Psoas muscle (tissue), 8 donors: ENCODE results near the gene ERBB3. TPM values are rescaled to one million over a fixed set of nuclear protein-coding genes. Genes with fewer than 3 reads are reported as not detected.
A peak's percentile ranks its signal among the peaks of the same experiment; 100 is the strongest.
"Not testable (repeated sequence)": the region's sequence is repeated elsewhere in the genome, so short reads cannot be mapped to it uniquely, and the experiment has no call there.

Experiments
- ATAC-seq, 4 donors: fragments of 200-7000 bp; cut with Tn5 transposase; one replicate each; pipeline ENCODE4 v1.9.1; 2020; ENCODE audit warnings: moderate library complexity in 3 of 4, mild to moderate bottlenecking in 2 of 4
- DNase-seq, 2 donors: peaks; one replicate each; pipeline ENCODE4 v3.0.0-alpha.2; 2020
- H3K27ac ChIP-seq: fragments of 200-600 bp; one replicate; pipeline ENCODE4 v1.8.0; 2022
- H3K27me3 ChIP-seq, 3 donors: fragments of 200-600 bp in 1 of 3; one replicate each; pipeline versions ENCODE4 v1.6.1 to v1.8.0; 2013 to 2022; ENCODE audit warnings: low read length in 2 of 3, mild to moderate bottlenecking in 2 of 3, moderate library complexity in 1 of 3; ENCODE audit not compliant: insufficient read depth in 3 of 3
- H3K36me3 ChIP-seq, 2 donors: fragments of 200-600 bp in 1 of 2; one replicate each; pipeline versions ENCODE4 v1.6.1 to v1.8.0; 2013 to 2022; ENCODE audit warnings: low read depth in 1 of 2, mild to moderate bottlenecking in 1 of 2, moderate library complexity in 1 of 2; ENCODE audit not compliant: insufficient read depth in 1 of 2
- H3K4me1 ChIP-seq: fragments of 200-600 bp; one replicate; pipeline ENCODE4 v1.8.0; 2022
- H3K4me3 ChIP-seq: fragments of 200-600 bp; one replicate; pipeline ENCODE4 v1.8.0; 2022; ENCODE audit warnings: mild to moderate bottlenecking
- H3K9me3 ChIP-seq: fragments of 200-600 bp; one replicate; pipeline ENCODE4 v1.8.0; 2022
- CTCF ChIP-seq: fragments of 200-600 bp; IDR thresholded peaks from one replicate; pipeline ENCODE4 v1.8.0; 2022; ENCODE audit warnings: antibody characterized with exemption
- WGBS, 3 donors: extraction: QIAGEN DNeasy Blood & Tissue Kit; methylation state at CpG; one replicate each; pipeline versions ENCODE4 v1.1.6 to v1.1.7; 2013; 5-methylcytosine and 5-hydroxymethylcytosine counted together
- intact Hi-C, 2 donors: fragments of 100-400 bp; cut with DNase I; formaldehyde crosslinking; loops; one replicate each; pipeline versions ENCODE4 v1.11.0 to v1.14.2; 2022
- polyA plus RNA-seq, 3 donors: library from polyadenylated mRNA; stranded (reverse); fragments of 200-250 nt; gene quantifications; one replicate each; pipeline ENCODE4 v1.2.3, GENCODE V29; 2013
- total RNA-seq, 4 donors: library from RNA; stranded (reverse); fragmentation: NEBNext Ultra II Directional in 2 of 4; extraction: Animal tissue kit (Norgen Biotek cat#: 25700) in 2 of 4; gene quantifications; one replicate each; pipeline versions ENCODE4 v1.2.1 to v1.2.4, GENCODE V29; 2021 to 2023
- donor health status: healthy with polysubstance abuse.
- donor health status: DM: no; HTN: no; CAD: no; lungs with moderate emphysema.
- donor health status: Bipolar disorder and iron deficiency.
- donor health status: healthy.
- donor health status: DM: yes; HTN: yes; CAD: no.
- donor health status: DM: no; HTN: no; CAD: no.
- donor health status: DM: no; HTN: no; CAD: no.
- donor health status: DM: yes; HTN: yes; CAD: no.

Gene ERBB3
- total and polyA plus RNA-seq, 7 donors = 0.13 to 3.9 (median 0.71) TPM

GRCh38 chr12:56114084-56114483, 34.1 kb downstream of the ERBB3 start:
- DNase-seq (no peak), ATAC-seq (no peak)
- H3K4me1 ChIP-seq = peaks cover 10% of the 10 kb centered on the region
- H3K4me3 ChIP-seq = no peak overlapping the region
- no peaks in the 10 kb centered on the region for H3K27me3 ChIP-seq
- H3K27ac ChIP-seq = no peak overlapping the region
- TF ChIP-seq CTCF = no peak
- H3K36me3 ChIP-seq = peaks cover 8 to 55% of the 10 kb centered on the region in 2 donors
- H3K9me3 ChIP-seq = no peaks in the 10 kb centered on the region
- WGBS, 3 donors = 90 to 93% (median 92%) methylated on average over 1 of the region's 1 CpG
- intact Hi-C loops = no loop called here

GRCh38 chr12:56115329-56115728, 35.4 kb downstream of the ERBB3 start:
- H3K36me3 ChIP-seq = peaks cover 3 to 45% of the 10 kb centered on the region in 2 donors
- no peak for TF ChIP-seq CTCF
- no peak for ATAC-seq
- peak in 1 of 2 donors; percentile 59 for DNase-seq
- H3K4me3 ChIP-seq = peak overlapping the region; percentile 81
- 33 to 41% (median 41%) methylated on average over 10 of the region's 10 CpGs for WGBS, 3 donors
- H3K27ac ChIP-seq = peak overlapping the region; percentile 95
- intact Hi-C loops = loop anchor here in 1 of 2 donors (5.0 kb wide), 1 partner anchor 107 kb away; the partner anchor contains the start of genes NABP2 and RNF41
- no peaks in the 10 kb centered on the region for H3K27me3 ChIP-seq
- H3K9me3 ChIP-seq = no peaks in the 10 kb centered on the region
- H3K4me1 ChIP-seq = peaks cover 21% of the 10 kb centered on the region

GRCh38 chr12:56116267-56117081, 36.5 kb downstream of the ERBB3 start, which contains the start of gene RPL41:
Gene RPL41, plus strand, starts transcription at chr12:56116633.
- ATAC-seq (peak; percentile 73 to 78 (median 74)), DNase-seq (peak; percentile 92 to 96)
- no peak for TF ChIP-seq CTCF
- Histone ChIP-seq H3K36me3 (peaks cover 3 to 45% of the 10 kb centered on the region in 2 donors), H3K27ac (peak within 1 kb of the TSS; percentile 95), H3K4me3 (peak within 1 kb of the TSS; percentile 81), H3K27me3 (no peaks in the 10 kb centered on the region), H3K4me1 (peaks cover 31% of the 10 kb centered on the region), H3K9me3 (no peaks in the 10 kb centered on the region)
- intact Hi-C loops = loop anchor here in 1 of 2 donors (5.0 kb wide), 1 partner anchor 106 kb away; the partner anchor contains the start of genes NABP2 and RNF41
- 0% methylated on average over 34 of the region's 34 CpGs for WGBS, 3 donors

GRCh38 chr12:56117082-56117706, 37.2 kb downstream of the ERBB3 start:
- H3K27me3 ChIP-seq, ATAC-seq, H3K9me3 ChIP-seq, DNase-seq: not testable (repeated sequence)
- Histone ChIP-seq H3K4me3 (peak overlapping the region; percentile 81), H3K4me1 (peaks cover 36% of the 10 kb centered on the region), H3K27ac (peak overlapping the region; percentile 95), H3K36me3 (peaks cover 3 to 45% of the 10 kb centered on the region in 2 donors)
- intact Hi-C loops = loop anchor here in 1 of 2 donors (5.0 kb wide), 1 partner anchor 105 kb away; the partner anchor contains the start of genes NABP2 and RNF41
- WGBS, 3 donors = 1 to 3% (median 1%) methylated on average over 12 of the region's 16 CpGs
